ENCODE measurements around the gene ABL1.

ABL1 gene

GRCh38 chr9:130862747-130863146 is 27.7 kb downstream of the ABL1 start:
- no peak for TF ChIP-seq CTCF (IDR thresholded peaks at IDR 0.05; ENCODE audit: borderline replicate concordance, insufficient read depth, low read depth, low read length)
- no peak overlapping the region for H3K4me3 ChIP-seq (ENCODE audit: low read depth, low read length)

- TF ChIP-seq CTCF (IDR thresholded peaks at IDR 0.05; ENCODE audit: borderline replicate concordance, insufficient read depth, low read depth, low read length), result no peak
- H3K4me3 ChIP-seq (ENCODE audit: low read depth, low read length), result no peak overlapping the region
Measured at GRCh38 chr9:130864541-130864940, 29.5 kb downstream of the ABL1 start.

GRCh38 chr9:130865921-130866320 is 30.9 kb downstream of the ABL1 start:
- no peak overlapping the region for H3K4me3 ChIP-seq (ENCODE audit: low read depth, low read length)
- TF ChIP-seq CTCF (IDR thresholded peaks at IDR 0.05; ENCODE audit: borderline replicate concordance, insufficient read depth, low read depth, low read length), result no peak

- peak; percentile 65 for TF ChIP-seq CTCF (IDR thresholded peaks at IDR 0.05; ENCODE audit: borderline replicate concordance, insufficient read depth, low read depth, low read length)
- no peak overlapping the region for H3K4me3 ChIP-seq (ENCODE audit: low read depth, low read length)
Measured at GRCh38 chr9:130866474-130866965, 31.5 kb downstream of the ABL1 start.

GRCh38 chr9:130867556-130867955 is 32.5 kb downstream of the ABL1 start:
- TF ChIP-seq CTCF (IDR thresholded peaks at IDR 0.05; ENCODE audit: borderline replicate concordance, insufficient read depth, low read depth, low read length), result no peak
- H3K4me3 ChIP-seq (ENCODE audit: low read depth, low read length), result no peak overlapping the region

GRCh38 chr9:130868230-130868629 is 33.2 kb downstream of the ABL1 start:
- TF ChIP-seq CTCF (IDR thresholded peaks at IDR 0.05; ENCODE audit: borderline replicate concordance, insufficient read depth, low read depth, low read length), result no peak
- no peak overlapping the region for H3K4me3 ChIP-seq (ENCODE audit: low read depth, low read length)

- H3K4me3 ChIP-seq (ENCODE audit: low read depth, low read length), result no peak overlapping the region
- TF ChIP-seq CTCF (IDR thresholded peaks at IDR 0.05; ENCODE audit: borderline replicate concordance, insufficient read depth, low read depth, low read length), result no peak
Measured at GRCh38 chr9:130869250-130869649, 34.2 kb downstream of the ABL1 start.
